Measurements from ENCODE around the gene ZNF609.

ZNF609 gene

DNA sequence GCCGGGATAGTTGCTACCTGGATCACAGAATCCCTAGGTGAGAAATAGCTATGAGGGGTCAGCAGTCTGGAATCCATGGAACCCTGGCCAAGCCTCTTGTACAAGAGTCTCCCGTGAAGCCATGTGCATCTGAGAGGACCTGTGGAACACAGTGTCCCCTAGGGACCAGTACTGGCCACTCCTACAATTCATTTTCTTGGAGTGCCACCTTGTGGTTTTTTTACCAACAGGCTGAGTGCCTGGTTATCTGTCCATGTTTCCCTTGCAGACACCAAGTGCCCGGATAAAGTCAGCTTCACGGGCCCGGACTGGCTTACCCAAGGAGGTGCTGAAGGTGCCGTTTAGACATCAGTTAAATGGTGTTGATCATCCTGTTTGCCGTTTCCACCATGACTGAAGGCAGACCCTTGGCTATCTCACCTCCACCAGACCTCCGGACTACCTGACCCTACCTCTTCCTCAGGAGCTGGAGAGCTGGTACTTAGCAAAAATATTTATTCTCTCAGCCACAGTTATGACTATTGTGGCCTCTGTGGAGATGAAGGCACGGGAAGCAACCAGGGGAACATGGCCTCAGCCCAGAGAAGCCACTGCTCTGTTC lies 221.1 kb downstream of the ZNF609 start:
- H3K4me3 ChIP-seq (replicated peaks; ENCODE audit: low read depth, low read length), result no peak overlapping the region
- DNase-seq (ENCODE audit: extremely low read depth, low read depth), result peak; percentile 38
- TF ChIP-seq, protein P1, sequence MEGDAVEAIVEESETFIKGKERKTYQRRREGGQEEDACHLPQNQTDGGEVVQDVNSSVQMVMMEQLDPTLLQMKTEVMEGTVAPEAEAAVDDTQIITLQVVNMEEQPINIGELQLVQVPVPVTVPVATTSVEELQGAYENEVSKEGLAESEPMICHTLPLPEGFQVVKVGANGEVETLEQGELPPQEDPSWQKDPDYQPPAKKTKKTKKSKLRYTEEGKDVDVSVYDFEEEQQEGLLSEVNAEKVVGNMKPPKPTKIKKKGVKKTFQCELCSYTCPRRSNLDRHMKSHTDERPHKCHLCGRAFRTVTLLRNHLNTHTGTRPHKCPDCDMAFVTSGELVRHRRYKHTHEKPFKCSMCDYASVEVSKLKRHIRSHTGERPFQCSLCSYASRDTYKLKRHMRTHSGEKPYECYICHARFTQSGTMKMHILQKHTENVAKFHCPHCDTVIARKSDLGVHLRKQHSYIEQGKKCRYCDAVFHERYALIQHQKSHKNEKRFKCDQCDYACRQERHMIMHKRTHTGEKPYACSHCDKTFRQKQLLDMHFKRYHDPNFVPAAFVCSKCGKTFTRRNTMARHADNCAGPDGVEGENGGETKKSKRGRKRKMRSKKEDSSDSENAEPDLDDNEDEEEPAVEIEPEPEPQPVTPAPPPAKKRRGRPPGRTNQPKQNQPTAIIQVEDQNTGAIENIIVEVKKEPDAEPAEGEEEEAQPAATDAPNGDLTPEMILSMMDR (IDR thresholded peaks at IDR 0.05; ENCODE audit: low read depth, low read length, missing control alignments), result peak; percentile 67

DNA sequence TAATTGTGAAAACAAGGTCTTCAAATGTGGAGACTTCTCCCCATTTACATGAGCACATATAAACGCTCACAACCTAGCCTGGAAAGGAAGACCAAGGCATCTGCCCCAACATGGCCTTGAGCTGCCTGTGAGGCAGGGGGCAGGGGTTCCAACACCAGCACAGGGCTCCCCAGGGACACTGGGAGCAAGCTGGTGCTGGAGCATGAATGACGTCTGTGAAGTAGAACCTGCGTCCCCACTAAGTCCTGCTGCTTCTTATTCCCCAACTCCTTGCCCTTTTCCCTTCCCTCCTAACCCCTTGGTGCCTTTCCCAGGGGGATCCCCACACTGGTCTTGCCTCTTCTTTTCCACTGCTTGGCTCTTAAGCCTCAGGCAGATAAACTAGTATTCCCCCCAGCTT lies 221.9 kb downstream of the ZNF609 start:
- DNase-seq (ENCODE audit: extremely low read depth, low read depth), result no peak
- TF ChIP-seq, protein P1 (IDR thresholded peaks at IDR 0.05; ENCODE audit: low read depth, low read length, missing control alignments), result no peak
- no peak overlapping the region for H3K4me3 ChIP-seq (replicated peaks; ENCODE audit: low read depth, low read length)

DNA sequence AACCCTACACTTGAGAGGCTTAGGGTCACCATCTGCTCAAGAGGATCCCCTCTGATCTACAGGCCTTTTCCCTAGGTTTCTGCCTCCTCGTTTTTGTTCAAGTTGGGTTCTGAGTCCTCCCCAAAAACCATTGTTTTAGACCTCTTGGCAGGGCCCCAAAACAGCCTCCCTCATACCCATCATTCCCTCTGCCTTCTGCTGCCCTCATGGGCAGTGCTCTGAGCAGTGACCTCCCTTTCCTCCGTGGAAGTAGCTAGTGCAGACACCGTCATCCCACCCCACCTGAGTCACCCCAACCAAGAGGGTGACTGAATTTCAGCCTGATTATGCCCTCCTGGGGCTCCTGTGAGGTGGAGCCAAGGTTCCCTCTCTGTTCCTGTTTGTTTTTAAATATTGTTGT lies 223.0 kb downstream of the ZNF609 start:
- TF ChIP-seq, protein P1 (IDR thresholded peaks at IDR 0.05; ENCODE audit: low read depth, low read length, missing control alignments), result no peak
- no peak for DNase-seq (ENCODE audit: extremely low read depth, low read depth)
- no peak overlapping the region for H3K4me3 ChIP-seq (replicated peaks; ENCODE audit: low read depth, low read length)

DNA sequence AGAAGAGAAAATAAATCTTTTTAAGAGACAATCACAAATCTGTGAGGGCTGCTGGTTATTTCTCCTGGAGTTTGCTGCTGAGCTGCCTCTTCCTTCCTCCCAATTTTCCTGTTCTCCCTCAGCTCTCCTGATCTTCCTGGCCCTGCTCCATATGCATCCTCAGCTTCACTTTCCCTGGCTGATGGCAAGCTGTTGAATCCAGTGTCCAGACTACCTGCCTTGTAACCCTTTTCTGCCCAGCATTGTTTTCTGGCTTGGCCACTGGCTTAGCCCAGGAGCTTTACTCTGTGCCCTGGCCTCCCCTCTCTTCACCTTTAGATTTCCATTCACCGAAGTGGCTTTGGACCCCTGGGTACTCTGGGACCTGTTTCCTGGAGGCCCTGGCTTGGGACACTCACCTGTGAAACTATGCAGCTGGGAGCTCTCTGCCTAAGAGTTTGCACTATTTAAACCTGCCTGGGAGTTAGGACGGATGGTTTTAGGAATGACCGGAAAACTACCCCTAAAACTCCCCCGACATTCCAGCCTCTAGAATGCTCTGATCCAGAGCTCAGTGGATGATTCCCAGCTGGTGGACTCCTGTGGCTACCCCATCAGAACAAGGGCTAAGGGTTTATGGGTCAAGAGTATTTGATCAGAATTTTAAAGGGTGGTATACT lies 225.0 kb downstream of the ZNF609 start:
- TF ChIP-seq, protein P1 (IDR thresholded peaks at IDR 0.05; ENCODE audit: low read depth, low read length, missing control alignments), result no peak
- DNase-seq (ENCODE audit: extremely low read depth, low read depth), result no peak
- H3K4me3 ChIP-seq (replicated peaks; ENCODE audit: low read depth, low read length), result no peak overlapping the region

DNA sequence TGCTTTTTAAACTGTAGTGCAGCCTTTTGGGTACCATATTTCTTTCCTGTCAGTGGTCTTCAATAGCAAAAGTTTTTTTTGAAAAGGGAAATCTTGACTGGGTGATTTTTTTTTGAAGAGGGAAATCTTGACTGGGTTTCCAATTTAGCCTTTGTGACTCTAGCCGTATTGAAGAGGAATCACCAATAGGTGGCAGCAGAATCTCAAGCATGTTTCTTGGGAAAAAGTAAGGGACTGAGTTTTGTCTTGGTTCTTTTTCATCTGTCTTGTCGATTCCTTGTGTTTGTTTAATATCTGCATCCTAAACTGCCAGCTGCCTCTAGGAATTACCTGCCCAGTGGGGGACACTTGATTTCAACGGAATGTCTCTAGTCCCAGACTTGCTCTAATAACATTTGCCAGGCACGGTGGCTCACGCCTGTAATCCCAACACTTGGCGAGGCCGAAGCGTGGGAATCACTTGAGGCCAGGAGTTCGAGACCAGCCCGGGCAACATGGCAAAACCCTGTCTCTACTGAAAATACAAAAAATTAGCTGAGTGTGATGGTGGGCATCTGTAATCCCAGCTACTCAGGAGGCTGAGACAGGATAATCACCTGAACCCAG lies 225.9 kb downstream of the ZNF609 start:
- DNase-seq (ENCODE audit: extremely low read depth, low read depth), result peak; percentile 54

DNA sequence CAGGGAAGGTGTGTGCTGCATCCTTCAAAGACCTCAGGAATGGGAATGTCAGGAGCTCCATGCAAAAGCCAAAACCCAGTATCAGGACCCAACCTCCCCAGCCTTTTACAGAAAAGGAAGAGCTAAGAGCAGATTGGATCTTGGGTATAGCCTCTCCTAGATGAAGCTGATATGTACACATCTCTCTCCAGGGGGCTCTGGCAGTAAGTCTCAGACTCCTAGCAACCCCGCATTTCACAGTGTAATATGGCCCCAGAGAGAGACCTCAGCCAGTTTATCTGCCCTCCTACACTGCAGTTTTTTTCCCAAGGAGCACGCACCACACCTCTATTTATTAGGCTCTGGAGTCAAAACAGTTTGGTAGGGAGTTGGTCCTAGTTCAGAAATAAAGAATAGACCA lies 226.8 kb downstream of the ZNF609 start:
- H3K4me3 ChIP-seq (replicated peaks; ENCODE audit: low read depth, low read length), result no peak overlapping the region
- no peak for DNase-seq (ENCODE audit: extremely low read depth, low read depth)
- TF ChIP-seq, protein P1 (IDR thresholded peaks at IDR 0.05; ENCODE audit: low read depth, low read length, missing control alignments), result no peak

More for the DNA sequence above, 225.9 kb downstream of the ZNF609 start:
- TF ChIP-seq, protein P1 (IDR thresholded peaks at IDR 0.05; ENCODE audit: low read depth, low read length, missing control alignments), result peak; percentile 75
- H3K4me3 ChIP-seq (replicated peaks; ENCODE audit: low read depth, low read length), result no peak overlapping the region

All from HFF-Myc (cell line).